Gastrocnemius medialis (tissue), 4 donors: Measurements from ENCODE around the gene SPRY4. TPM values are rescaled to one million over a fixed set of nuclear protein-coding genes. Genes with fewer than 3 reads are reported as not detected.

Source experiments
- ATAC-seq, 2 donors: fragments of 150-250 bp; one replicate each; pipeline ENCODE4 v1.9.1; 2016
- DNase-seq, 2 donors: peaks; one replicate each; pipeline ENCODE4 v3.0.0-alpha.2; 2019
- H3K27ac ChIP-seq, 4 donors: fragments of 200-600 bp; sonication (generic); 1 replicate in 1 of 4; 2 replicates in 3 of 4; pipeline ENCODE4 v1.5.1; 2016 to 2018; ENCODE audit warnings: mild to moderate bottlenecking in 2 of 4, moderate library complexity in 1 of 4
- H3K27me3 ChIP-seq, 3 donors: fragments of 200-600 bp; sonication (generic) in 2 of 3; 1 replicate in 1 of 3; 2 replicates in 2 of 3; pipeline versions ENCODE4 v1.5.1 to v1.6.0; 2016 to 2019; ENCODE audit warnings: mild to moderate bottlenecking in 1 of 3, moderate library complexity in 1 of 3
- H3K36me3 ChIP-seq, 2 donors: fragments of 200-600 bp; sonication (generic) in 1 of 2; one replicate each; pipeline ENCODE4 v1.5.1; 2017 to 2018
- H3K4me1 ChIP-seq, 2 donors: fragments of 200-600 bp; sonication (generic) in 1 of 2; one replicate each; pipeline ENCODE4 v1.5.1; 2016 to 2017; ENCODE audit warnings: mild to moderate bottlenecking in 2 of 2
- H3K4me3 ChIP-seq, 4 donors: fragments of 200-600 bp; sonication (generic) in 3 of 4; 1 replicate in 1 of 4; 2 replicates in 3 of 4; pipeline ENCODE4 v1.5.1; 2016 to 2019; ENCODE audit warnings: mild to moderate bottlenecking in 2 of 4
- H3K9me3 ChIP-seq, 3 donors: fragments of 200-600 bp; sonication (generic) in 2 of 3; 1 replicate in 1 of 3; 2 replicates in 2 of 3; pipeline ENCODE4 v1.5.1; 2016 to 2019
- POLR2A ChIP-seq, 2 donors: fragments of 450-650 bp; IDR thresholded peaks; one replicate each; pipeline ENCODE4 v1.6.1; 2017; ENCODE audit warnings: antibody characterized with exemption in 2 of 2, mild to moderate bottlenecking in 2 of 2, moderate library complexity in 2 of 2
- in situ Hi-C, 4 donors: fragments of 200-750 bp; cut with MboI; loops; one replicate each; pipeline versions ENCODE4 v1.15.0 to v1.8.0; 2017; ENCODE audit warnings: low sequenced_read_pairs in 4 of 4
- intact Hi-C: fragments of 100-400 bp; cut with DNase I; formaldehyde crosslinking; loops from one replicate; pipeline ENCODE4 v1.15.1; 2023; ENCODE audit warnings: low total_unique reads
- total RNA-seq, 4 donors: library from RNA; depleted of rRNA; stranded (reverse); fragments of >200 nt; gene quantifications; one replicate each; pipeline versions ENCODE4 v1.1.0 to v1.2.3, GENCODE V29; 2016
- TF ChIP-seq, protein P1 (sequence below), 5 experiments: fragments of 450-650 bp in 3 of 5; fragments of 200-600 bp in 2 of 5; sonication (generic) in 2 of 5; IDR thresholded peaks in 4 of 5; conservative IDR thresholded peaks in 1 of 5; 1 replicate in 4 of 5; 2 replicates in 1 of 5; pipeline ENCODE4 v1.5.1; 2016 to 2019; ENCODE audit warnings: antibody characterized with exemption in 5 of 5, mild to moderate bottlenecking in 3 of 5, moderate library complexity in 3 of 5

The SPRY4 gene
- total RNA-seq, 4 donors from 2014 or later: 4.3 to 6.9 (median 5.9) TPM

DNA sequence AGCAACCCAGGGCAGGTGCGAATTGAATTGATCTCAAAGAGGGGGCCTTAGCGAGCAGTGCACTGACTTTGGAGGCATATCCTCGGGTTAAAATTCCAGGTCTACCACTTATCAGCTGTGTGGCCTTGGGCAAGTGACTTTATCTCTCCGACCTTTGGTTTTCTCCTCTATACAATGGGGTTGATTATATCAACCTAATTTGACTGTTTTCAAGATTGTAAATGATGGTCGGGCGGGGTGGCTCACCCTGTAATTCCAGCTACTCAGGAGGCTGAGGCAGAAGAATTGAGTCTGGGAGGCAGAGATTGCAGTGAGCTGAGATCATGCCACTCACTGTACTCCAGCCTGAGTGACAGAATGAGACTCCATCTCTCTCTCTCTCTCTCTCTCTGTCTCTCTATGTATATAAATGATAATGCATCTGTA, 18.7 kb downstream of the SPRY4 start:
- Histone ChIP-seq H3K4me3 (no peak overlapping the region), H3K27ac (no peak overlapping the region), H3K4me1 (no peaks in the 10 kb centered on the region), H3K27me3 (no peaks in the 10 kb centered on the region), H3K36me3 (no peaks in the 10 kb centered on the region), H3K9me3 (no peaks in the 10 kb centered on the region)
- no peak for DNase-seq
- no peak for ATAC-seq
- intact Hi-C loops (no loop called here), in situ Hi-C loops (no loop called here)
- TF ChIP-seq POLR2A (IDR thresholded peaks at IDR 0.05): no peak
- TF ChIP-seq, protein P1, sequence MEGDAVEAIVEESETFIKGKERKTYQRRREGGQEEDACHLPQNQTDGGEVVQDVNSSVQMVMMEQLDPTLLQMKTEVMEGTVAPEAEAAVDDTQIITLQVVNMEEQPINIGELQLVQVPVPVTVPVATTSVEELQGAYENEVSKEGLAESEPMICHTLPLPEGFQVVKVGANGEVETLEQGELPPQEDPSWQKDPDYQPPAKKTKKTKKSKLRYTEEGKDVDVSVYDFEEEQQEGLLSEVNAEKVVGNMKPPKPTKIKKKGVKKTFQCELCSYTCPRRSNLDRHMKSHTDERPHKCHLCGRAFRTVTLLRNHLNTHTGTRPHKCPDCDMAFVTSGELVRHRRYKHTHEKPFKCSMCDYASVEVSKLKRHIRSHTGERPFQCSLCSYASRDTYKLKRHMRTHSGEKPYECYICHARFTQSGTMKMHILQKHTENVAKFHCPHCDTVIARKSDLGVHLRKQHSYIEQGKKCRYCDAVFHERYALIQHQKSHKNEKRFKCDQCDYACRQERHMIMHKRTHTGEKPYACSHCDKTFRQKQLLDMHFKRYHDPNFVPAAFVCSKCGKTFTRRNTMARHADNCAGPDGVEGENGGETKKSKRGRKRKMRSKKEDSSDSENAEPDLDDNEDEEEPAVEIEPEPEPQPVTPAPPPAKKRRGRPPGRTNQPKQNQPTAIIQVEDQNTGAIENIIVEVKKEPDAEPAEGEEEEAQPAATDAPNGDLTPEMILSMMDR (IDR thresholded peaks at IDR 0.05 in 4 of 5, conservative IDR thresholded peaks at IDR 0.05 in 1 of 5): no peak

DNA sequence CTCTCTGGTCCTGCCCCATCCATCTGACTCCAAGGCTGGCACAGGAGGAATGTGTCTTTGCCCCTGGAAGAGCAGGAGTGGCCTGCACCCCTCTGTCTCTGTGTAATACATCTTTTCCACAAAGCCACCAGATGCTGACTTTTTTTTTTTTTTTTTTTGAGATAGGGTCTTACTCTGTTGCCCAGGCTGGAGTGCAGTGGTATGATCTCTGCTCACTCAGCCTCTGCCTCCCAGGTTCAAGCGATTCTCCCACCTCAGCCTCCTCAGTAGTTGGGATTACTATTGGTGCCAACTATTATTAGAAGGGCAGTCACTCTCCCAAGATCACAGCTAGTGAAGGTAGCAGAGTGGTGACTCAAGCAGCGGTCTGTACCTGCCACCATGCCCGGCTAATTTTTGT, 19.6 kb downstream of the SPRY4 start:
- in situ Hi-C loops (no loop called here), intact Hi-C loops (no loop called here)
- no peaks in the 10 kb centered on the region for H3K27me3 ChIP-seq
- DNase-seq: no peak
- no peaks in the 10 kb centered on the region for H3K9me3 ChIP-seq
- no peaks in the 10 kb centered on the region for H3K36me3 ChIP-seq
- no peak for TF ChIP-seq POLR2A (IDR thresholded peaks at IDR 0.05)
- no peaks in the 10 kb centered on the region for H3K4me1 ChIP-seq
- no peak overlapping the region for H3K4me3 ChIP-seq
- no peak for ATAC-seq
- no peak overlapping the region for H3K27ac ChIP-seq

DNA sequence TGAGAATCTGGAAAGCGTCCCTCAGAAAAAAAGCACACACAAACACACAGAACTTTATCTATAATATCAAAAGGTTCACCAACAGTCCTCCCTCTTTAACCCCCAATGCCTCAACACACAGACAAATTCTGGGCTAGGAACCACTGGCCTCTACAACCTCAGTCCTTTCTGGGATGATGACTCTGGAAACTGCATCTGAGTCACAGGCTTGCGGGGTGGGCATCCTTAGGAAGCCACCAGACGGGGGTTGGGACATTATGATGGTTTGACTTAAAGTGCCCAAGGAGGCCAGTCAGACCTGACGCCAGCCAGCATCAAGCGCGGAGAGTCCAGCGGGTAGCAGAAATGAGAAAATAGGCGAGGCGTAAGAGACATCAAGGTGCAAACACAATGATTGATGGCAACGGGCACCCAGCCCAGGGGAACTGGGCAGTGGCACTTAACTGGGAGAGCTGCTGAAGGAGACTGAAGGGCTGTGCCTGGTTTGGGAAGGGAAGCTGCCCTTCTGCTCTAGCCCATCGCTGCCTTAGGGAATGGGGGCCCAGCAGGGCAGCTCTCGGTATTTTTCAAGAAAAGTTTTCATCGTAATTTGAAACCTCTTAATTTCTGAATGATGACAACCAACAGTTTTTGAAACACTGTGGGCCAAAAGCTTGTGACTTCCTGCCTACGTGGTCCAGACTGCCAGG, 20.7 kb downstream of the SPRY4 start:
- ATAC-seq: no peak
- in situ Hi-C loops: no loop called here
- TF ChIP-seq, protein P1 (IDR thresholded peaks at IDR 0.05 in 4 of 5, conservative IDR thresholded peaks at IDR 0.05 in 1 of 5): no peak
- no peak for TF ChIP-seq POLR2A (IDR thresholded peaks at IDR 0.05)
- Histone ChIP-seq H3K27me3 (no peaks in the 10 kb centered on the region), H3K4me1 (no peaks in the 10 kb centered on the region), H3K27ac (no peak overlapping the region), H3K9me3 (no peaks in the 10 kb centered on the region), H3K4me3 (no peak overlapping the region), H3K36me3 (no peaks in the 10 kb centered on the region)
- intact Hi-C loops: no loop called here
- DNase-seq: no peak

DNA sequence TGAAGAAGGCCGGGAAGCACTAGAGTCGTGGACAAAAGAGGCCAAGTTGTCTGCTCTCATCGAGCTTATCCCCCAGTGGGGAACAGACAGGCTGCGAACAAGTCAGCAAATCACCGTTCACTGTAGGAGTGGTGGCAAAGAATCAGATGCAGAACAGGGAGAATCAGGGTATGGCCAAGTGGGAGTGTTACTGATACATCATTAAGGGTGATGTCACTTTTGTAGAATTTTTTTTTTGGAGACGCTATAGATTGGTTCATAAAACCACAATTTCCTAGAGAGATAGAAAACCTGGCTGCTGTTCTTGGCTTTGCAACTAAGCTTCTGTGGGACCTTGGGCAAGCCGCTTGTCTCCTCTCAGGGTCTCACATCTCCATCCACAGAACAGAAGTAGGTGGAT, 21.3 kb downstream of the SPRY4 start:
- in situ Hi-C loops (no loop called here), intact Hi-C loops (no loop called here)
- H3K9me3 ChIP-seq: no peaks in the 10 kb centered on the region
- H3K27me3 ChIP-seq: no peaks in the 10 kb centered on the region
- no peak for ATAC-seq
- no peak overlapping the region for H3K4me3 ChIP-seq
- TF ChIP-seq, protein P1 (IDR thresholded peaks at IDR 0.05 in 4 of 5, conservative IDR thresholded peaks at IDR 0.05 in 1 of 5): no peak
- TF ChIP-seq POLR2A (IDR thresholded peaks at IDR 0.05): no peak
- H3K4me1 ChIP-seq: no peaks in the 10 kb centered on the region
- no peak overlapping the region for H3K27ac ChIP-seq
- no peak for DNase-seq
- H3K36me3 ChIP-seq: no peaks in the 10 kb centered on the region

DNA sequence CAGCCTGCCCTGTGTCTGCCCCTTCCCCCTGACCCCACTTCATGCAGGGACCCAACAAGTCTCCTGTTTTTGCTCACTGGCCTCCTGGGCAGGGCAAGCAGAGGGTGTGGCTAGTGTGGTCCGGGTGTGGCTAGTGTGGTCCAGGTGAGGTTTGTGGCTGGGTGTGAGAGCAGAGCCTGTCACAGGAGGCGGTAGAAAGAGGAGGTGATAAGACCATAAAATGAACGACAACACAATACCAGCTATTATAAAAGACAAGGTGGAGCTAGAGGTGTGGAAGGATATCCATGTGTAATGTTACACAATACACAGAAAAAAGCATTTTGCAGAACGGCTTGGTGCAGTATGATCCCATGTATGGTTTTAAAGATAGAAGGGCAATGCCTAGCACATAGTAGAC, 23.3 kb downstream of the SPRY4 start:
- TF ChIP-seq, protein P1 (IDR thresholded peaks at IDR 0.05 in 4 of 5, conservative IDR thresholded peaks at IDR 0.05 in 1 of 5): no peak
- no peak for TF ChIP-seq POLR2A (IDR thresholded peaks at IDR 0.05)
- intact Hi-C loops (no loop called here), in situ Hi-C loops (no loop called here)
- Histone ChIP-seq H3K9me3 (no peaks in the 10 kb centered on the region), H3K4me1 (peaks cover 0 to under 1% of the 10 kb centered on the region in 2 donors), H3K36me3 (no peaks in the 10 kb centered on the region), H3K27ac (no peak overlapping the region), H3K4me3 (no peak overlapping the region), H3K27me3 (no peaks in the 10 kb centered on the region)
- DNase-seq: no peak
- ATAC-seq: no peak
